H9 (cell line): Measurements from ENCODE around the gene MUC16. TPM values are rescaled to one million over a fixed set of nuclear protein-coding genes. Genes with fewer than 3 reads are reported as not detected.

Experiments used
- DNase-seq: peaks from one replicate; pipeline ENCODE4 v3.0.0-alpha.2; 2017
- H2AFZ ChIP-seq: one replicate; pipeline ENCODE4 v1.6.1; 2013; ENCODE audit warnings: mild to moderate bottlenecking, low read length, control low read depth, moderate library complexity
- H2AK5ac ChIP-seq: 2 replicates; pipeline ENCODE4 v1.6.1; 2013; ENCODE audit warnings: low read length, control low read depth, mixed read lengths; ENCODE audit not compliant: insufficient read length
- H2BK120ac ChIP-seq: one replicate; pipeline ENCODE4 v1.6.1; 2013; ENCODE audit warnings: low read depth, mild to moderate bottlenecking, low read length, control low read depth, inconsistent platforms; ENCODE audit not compliant: poor library complexity, severe bottlenecking
- H2BK12ac ChIP-seq: 2 replicates; pipeline ENCODE4 v1.6.1; 2013; ENCODE audit warnings: low read length, control low read depth, mixed read lengths, low read depth; ENCODE audit not compliant: insufficient read length
- H2BK15ac ChIP-seq: 2 replicates; pipeline ENCODE4 v1.6.1; 2013; ENCODE audit warnings: low read depth, low read length, control low read depth
- H2BK20ac ChIP-seq: one replicate; pipeline ENCODE4 v1.6.1; 2013; ENCODE audit warnings: low read depth, mild to moderate bottlenecking, low read length, control low read depth, inconsistent platforms; ENCODE audit not compliant: poor library complexity, severe bottlenecking
- H2BK5ac ChIP-seq: 2 replicates; pipeline ENCODE4 v1.6.1; 2013; ENCODE audit warnings: low read length, control low read depth, mixed read lengths; ENCODE audit not compliant: insufficient read length
- H3K14ac ChIP-seq: 2 replicates; pipeline ENCODE4 v1.6.1; 2013; ENCODE audit warnings: low read length, control low read depth; ENCODE audit not compliant: insufficient read depth
- H3K18ac ChIP-seq: 2 replicates; pipeline ENCODE4 v1.6.1; 2013; ENCODE audit warnings: low read depth, mild to moderate bottlenecking, mixed read lengths, low read length, control low read depth; ENCODE audit not compliant: insufficient read length
- H3K23ac ChIP-seq: 2 replicates; pipeline ENCODE4 v1.6.1; 2013; ENCODE audit warnings: low read length, control low read depth, mixed read lengths, low read depth; ENCODE audit not compliant: insufficient read length
- H3K23me2 ChIP-seq: 2 replicates; pipeline ENCODE4 v1.6.1; 2013; ENCODE audit warnings: low read depth, mild to moderate bottlenecking, mixed read lengths, low read length, control low read depth; ENCODE audit not compliant: insufficient read length, poor library complexity, severe bottlenecking
- H3K27ac ChIP-seq: 2 replicates; pipeline ENCODE4 v1.5.1; 2013; ENCODE audit warnings: low read length, control low read depth, mixed read lengths, low read depth; ENCODE audit not compliant: insufficient read length
- H3K27me3 ChIP-seq: 2 replicates; pipeline ENCODE4 v1.6.1; 2013; ENCODE audit warnings: low read length, control low read depth, inconsistent platforms; ENCODE audit not compliant: insufficient read depth
- H3K4ac ChIP-seq: 2 replicates; pipeline ENCODE4 v1.6.1; 2013; ENCODE audit warnings: low read depth, mild to moderate bottlenecking, control low read depth, inconsistent platforms, low read length, moderate library complexity
- H3K4me1 ChIP-seq: 2 replicates; pipeline ENCODE4 v1.6.1; 2013; ENCODE audit warnings: low read length, control low read depth, inconsistent platforms; ENCODE audit not compliant: insufficient read depth
- H3K4me2 ChIP-seq: 2 replicates; pipeline ENCODE4 v1.6.1; 2013; ENCODE audit warnings: low read length, control low read depth, mixed read lengths; ENCODE audit not compliant: insufficient read length, insufficient read depth
- H3K56ac ChIP-seq: 2 replicates; pipeline ENCODE4 v1.6.1; 2013; ENCODE audit warnings: low read depth, mild to moderate bottlenecking, mixed read lengths, low read length, control low read depth; ENCODE audit not compliant: insufficient read length
- H3K79me1 ChIP-seq: 2 replicates; pipeline ENCODE4 v1.6.1; 2013; ENCODE audit warnings: low read depth, mild to moderate bottlenecking, moderate library complexity, low read length, control low read depth, inconsistent platforms; ENCODE audit not compliant: insufficient read depth, poor library complexity, severe bottlenecking
- H3K79me2 ChIP-seq: 2 replicates; pipeline ENCODE4 v1.6.1; 2013; ENCODE audit warnings: low read length, control low read depth, inconsistent platforms; ENCODE audit not compliant: insufficient read depth
- H3K9ac ChIP-seq: 2 replicates; pipeline ENCODE4 v1.6.1; 2013; ENCODE audit warnings: low read length, control low read depth, mixed read lengths; ENCODE audit not compliant: insufficient read length; ENCODE audit errors: extremely low read depth
- H3K9me3 ChIP-seq: one replicate; pipeline ENCODE4 v1.6.1; 2013; ENCODE audit warnings: low read depth, low read length, inconsistent platforms; ENCODE audit not compliant: control insufficient read depth
- H3T11ph ChIP-seq: one replicate; pipeline ENCODE4 v1.6.1; 2013; ENCODE audit warnings: mild to moderate bottlenecking, low read length, control low read depth, inconsistent platforms
- H4K20me1 ChIP-seq: one replicate; pipeline ENCODE4 v1.6.1; 2013; ENCODE audit not compliant: control insufficient read depth, insufficient read length, insufficient read depth
- H4K5ac ChIP-seq: 2 replicates; pipeline ENCODE4 v1.6.1; 2013; ENCODE audit warnings: low read depth, mild to moderate bottlenecking, mixed read lengths, low read length, control low read depth; ENCODE audit not compliant: insufficient read length
- H4K8ac ChIP-seq: replicated peaks from 2 replicates; pipeline ENCODE4 v1.6.1; 2013; ENCODE audit warnings: low read length, control low read depth, mixed read lengths, low read depth; ENCODE audit not compliant: insufficient read length
- H4K91ac ChIP-seq: 2 replicates; pipeline ENCODE4 v1.6.1; 2013; ENCODE audit warnings: low read depth, mild to moderate bottlenecking, moderate library complexity, mixed read lengths, low read length, control low read depth; ENCODE audit not compliant: insufficient read length
- H3K27ac Mint-ChIP-seq, 3 experiments: 2 replicates in 2 of 3; 3 replicates in 1 of 3; pipeline ENCODE4 v1.8.0; 2020 to 2021; ENCODE audit warnings: mixed read lengths in 3 of 3, mild to moderate bottlenecking in 1 of 3, moderate library complexity in 1 of 3
- H3K27me3 Mint-ChIP-seq: 2 replicates; pipeline ENCODE4 v1.8.0; 2021; ENCODE audit warnings: low read depth, mild to moderate bottlenecking, moderate library complexity, mixed read lengths
- H3K36me3 Mint-ChIP-seq, 3 experiments: 2 replicates in 2 of 3; 3 replicates in 1 of 3; pipeline ENCODE4 v1.8.0; 2020 to 2021; ENCODE audit warnings: low read depth in 3 of 3, mixed read lengths in 3 of 3; ENCODE audit not compliant: insufficient read depth in 1 of 3
- H3K4me1 Mint-ChIP-seq, 2 experiments: 2 replicates each; pipeline ENCODE4 v1.8.0; 2020; ENCODE audit warnings: mixed read lengths in 2 of 2
- H3K4me3 Mint-ChIP-seq, 2 experiments: 2 replicates in 1 of 2; 3 replicates in 1 of 2; pipeline ENCODE4 v1.8.0; 2020 to 2021; ENCODE audit warnings: mild to moderate bottlenecking in 2 of 2, mixed read lengths in 2 of 2, moderate library complexity in 1 of 2
- H3K9me3 Mint-ChIP-seq, 2 experiments: 2 replicates in 1 of 2; 3 replicates in 1 of 2; pipeline ENCODE4 v1.8.0; 2020; ENCODE audit warnings: mild to moderate bottlenecking in 2 of 2, mixed read lengths in 2 of 2, moderate library complexity in 1 of 2
- WGBS: extraction: QIAGEN DNeasy Blood & Tissue Kit; methylation state at CpG from one replicate; pipeline ENCODE4 v1.1.7; 2013; ENCODE audit warnings: missing lambda C conversion rate, low lambda C conversion rate, mixed read lengths; ENCODE audit not compliant: insufficient read length; ENCODE audit errors: extremely low coverage; 5-methylcytosine and 5-hydroxymethylcytosine counted together
- total RNA-seq: library from RNA; stranded (reverse); gene quantifications from 2 replicates; pipeline ENCODE4 v1.2.1, GENCODE V29; 2021
- TF ChIP-seq, protein P1 (sequence below): fragments of 200-600 bp; sonication (generic); conservative IDR thresholded peaks from 3 replicates; pipeline ENCODE4 v1.8.0; 2021; ENCODE audit warnings: antibody characterized with exemption, mild to moderate bottlenecking

Gene MUC16
- total RNA-seq, 1 experiment from 2014 or later: 0.22 TPM

- Histone ChIP-seq H3K79me2 (no peaks in the 10 kb centered on the region), H3K14ac (no peak overlapping the region), H3K9me3 (no peaks in the 10 kb centered on the region), H3K4me2 (no peak overlapping the region), H3T11ph (no peak overlapping the region), H3K18ac (no peak overlapping the region), H2BK20ac (no peak overlapping the region), H3K4ac (no peak overlapping the region), H3K27ac (no peak overlapping the region), H2AK5ac (no peak overlapping the region), H3K27me3 (no peaks in the 10 kb centered on the region), H4K91ac (no peak overlapping the region), H4K8ac (no peak overlapping the region), H2BK15ac (no peak overlapping the region), H4K20me1 (no peaks in the 10 kb centered on the region), H3K4me1 (no peaks in the 10 kb centered on the region), H2AFZ (no peak overlapping the region), H3K23ac (no peak overlapping the region), H4K5ac (no peak overlapping the region), H2BK120ac (no peak overlapping the region), H3K23me2 (no peaks in the 10 kb centered on the region), H2BK12ac (no peak overlapping the region), H3K9ac (no peak overlapping the region), H2BK5ac (no peak overlapping the region), H3K79me1 (no peaks in the 10 kb centered on the region), H3K56ac (no peak overlapping the region)
- WGBS: no CpG with 5 or more reads among the region's 8 CpGs
- TF ChIP-seq, protein P1, sequence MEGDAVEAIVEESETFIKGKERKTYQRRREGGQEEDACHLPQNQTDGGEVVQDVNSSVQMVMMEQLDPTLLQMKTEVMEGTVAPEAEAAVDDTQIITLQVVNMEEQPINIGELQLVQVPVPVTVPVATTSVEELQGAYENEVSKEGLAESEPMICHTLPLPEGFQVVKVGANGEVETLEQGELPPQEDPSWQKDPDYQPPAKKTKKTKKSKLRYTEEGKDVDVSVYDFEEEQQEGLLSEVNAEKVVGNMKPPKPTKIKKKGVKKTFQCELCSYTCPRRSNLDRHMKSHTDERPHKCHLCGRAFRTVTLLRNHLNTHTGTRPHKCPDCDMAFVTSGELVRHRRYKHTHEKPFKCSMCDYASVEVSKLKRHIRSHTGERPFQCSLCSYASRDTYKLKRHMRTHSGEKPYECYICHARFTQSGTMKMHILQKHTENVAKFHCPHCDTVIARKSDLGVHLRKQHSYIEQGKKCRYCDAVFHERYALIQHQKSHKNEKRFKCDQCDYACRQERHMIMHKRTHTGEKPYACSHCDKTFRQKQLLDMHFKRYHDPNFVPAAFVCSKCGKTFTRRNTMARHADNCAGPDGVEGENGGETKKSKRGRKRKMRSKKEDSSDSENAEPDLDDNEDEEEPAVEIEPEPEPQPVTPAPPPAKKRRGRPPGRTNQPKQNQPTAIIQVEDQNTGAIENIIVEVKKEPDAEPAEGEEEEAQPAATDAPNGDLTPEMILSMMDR: no peak
- Mint-ChIP-seq H3K9me3 (no peaks in the 10 kb centered on the region), H3K36me3 (no peaks in the 10 kb centered on the region), H3K4me3 (no peak overlapping the region), H3K4me1 (peaks cover 8 to 11% of the 10 kb centered on the region in 2 experiments), H3K27ac (no peak overlapping the region), H3K27me3 (peaks cover 1% of the 10 kb centered on the region; the same call in 1 of the 2 replicates)
- DNase-seq: no peak
Measured at GRCh38 chr19:9037400-9038062, 27.3 kb upstream of the MUC16 start.
